GM06990 (cell line): Measurements from ENCODE around the gene PTPN13.

ENCODE experiments used
- DNase-seq: peaks from one replicate; pipeline ENCODE4 v3.0.0-alpha.2; 2011; ENCODE audit not compliant: insufficient read length; ENCODE audit errors: extremely low read depth
- H3K27me3 ChIP-seq: replicated peaks from 2 replicates; pipeline ENCODE4 v1.6.0; 2011; ENCODE audit warnings: low read length; ENCODE audit not compliant: control insufficient read depth, insufficient read depth
- H3K36me3 ChIP-seq: 2 replicates; pipeline ENCODE4 v1.5.1; 2011; ENCODE audit warnings: low read length; ENCODE audit not compliant: control insufficient read depth, insufficient read depth
- H3K4me3 ChIP-seq: replicated peaks from 2 replicates; pipeline ENCODE4 v1.5.1; 2011; ENCODE audit warnings: low read depth, mild to moderate bottlenecking, control low read depth, low read length
- CTCF ChIP-seq: IDR thresholded peaks from 2 replicates; pipeline ENCODE4 v1.5.1; 2011; ENCODE audit warnings: low read length, control low read depth, mild to moderate bottlenecking, inconsistent platforms; ENCODE audit not compliant: insufficient read depth, poor library complexity, severe bottlenecking

The PTPN13 gene, protein sequence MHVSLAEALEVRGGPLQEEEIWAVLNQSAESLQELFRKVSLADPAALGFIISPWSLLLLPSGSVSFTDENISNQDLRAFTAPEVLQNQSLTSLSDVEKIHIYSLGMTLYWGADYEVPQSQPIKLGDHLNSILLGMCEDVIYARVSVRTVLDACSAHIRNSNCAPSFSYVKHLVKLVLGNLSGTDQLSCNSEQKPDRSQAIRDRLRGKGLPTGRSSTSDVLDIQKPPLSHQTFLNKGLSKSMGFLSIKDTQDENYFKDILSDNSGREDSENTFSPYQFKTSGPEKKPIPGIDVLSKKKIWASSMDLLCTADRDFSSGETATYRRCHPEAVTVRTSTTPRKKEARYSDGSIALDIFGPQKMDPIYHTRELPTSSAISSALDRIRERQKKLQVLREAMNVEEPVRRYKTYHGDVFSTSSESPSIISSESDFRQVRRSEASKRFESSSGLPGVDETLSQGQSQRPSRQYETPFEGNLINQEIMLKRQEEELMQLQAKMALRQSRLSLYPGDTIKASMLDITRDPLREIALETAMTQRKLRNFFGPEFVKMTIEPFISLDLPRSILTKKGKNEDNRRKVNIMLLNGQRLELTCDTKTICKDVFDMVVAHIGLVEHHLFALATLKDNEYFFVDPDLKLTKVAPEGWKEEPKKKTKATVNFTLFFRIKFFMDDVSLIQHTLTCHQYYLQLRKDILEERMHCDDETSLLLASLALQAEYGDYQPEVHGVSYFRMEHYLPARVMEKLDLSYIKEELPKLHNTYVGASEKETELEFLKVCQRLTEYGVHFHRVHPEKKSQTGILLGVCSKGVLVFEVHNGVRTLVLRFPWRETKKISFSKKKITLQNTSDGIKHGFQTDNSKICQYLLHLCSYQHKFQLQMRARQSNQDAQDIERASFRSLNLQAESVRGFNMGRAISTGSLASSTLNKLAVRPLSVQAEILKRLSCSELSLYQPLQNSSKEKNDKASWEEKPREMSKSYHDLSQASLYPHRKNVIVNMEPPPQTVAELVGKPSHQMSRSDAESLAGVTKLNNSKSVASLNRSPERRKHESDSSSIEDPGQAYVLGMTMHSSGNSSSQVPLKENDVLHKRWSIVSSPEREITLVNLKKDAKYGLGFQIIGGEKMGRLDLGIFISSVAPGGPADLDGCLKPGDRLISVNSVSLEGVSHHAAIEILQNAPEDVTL (N-terminal part only)

DNA sequence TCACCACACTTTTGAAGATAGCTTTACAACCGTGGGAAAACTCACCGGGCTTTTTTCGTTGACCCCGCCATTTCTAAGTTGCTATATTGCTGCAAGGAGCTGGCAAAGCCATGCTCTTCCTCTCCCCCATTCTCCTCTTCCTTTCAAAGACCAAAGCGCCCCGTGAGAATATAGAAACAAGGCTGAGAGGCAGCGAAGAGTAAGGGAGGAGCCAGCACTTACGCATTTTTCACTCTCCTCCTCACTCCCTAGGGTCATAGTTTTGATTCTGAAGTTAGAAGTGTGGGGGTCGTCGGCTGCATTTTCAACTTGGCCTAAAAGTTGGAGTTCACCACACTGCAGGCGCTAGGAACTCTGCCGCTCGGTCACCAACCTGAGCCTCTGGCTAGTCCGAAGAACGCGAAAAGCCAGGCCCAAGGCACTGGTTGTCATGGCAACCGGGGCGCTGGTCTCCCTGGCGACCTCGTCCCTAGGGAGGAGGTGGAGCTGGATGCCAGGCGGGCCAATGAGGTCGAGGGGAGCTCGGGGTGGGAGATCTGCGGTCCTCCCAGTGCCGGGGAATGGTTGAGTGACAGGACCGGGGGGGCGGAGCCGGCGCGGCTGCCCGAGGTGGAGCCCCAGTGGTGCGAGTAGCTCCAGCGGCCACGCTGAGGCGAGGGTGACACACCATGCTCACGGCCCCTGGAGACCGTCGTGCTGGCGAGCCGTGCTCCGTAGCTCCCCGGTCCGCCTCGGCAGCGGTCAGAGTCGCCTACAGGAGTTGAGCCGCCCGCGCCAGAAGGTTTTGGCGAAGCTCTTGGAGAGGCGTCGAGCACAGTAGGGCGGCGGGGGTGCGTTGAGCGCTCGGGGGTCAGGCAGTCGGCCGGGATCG lies at the start of gene PTPN13:
Gene PTPN13 (plus strand): TSS at position 628 of the 871 bp plus-strand sequence. CDS start 40,942 bp downstream, outside the sequence.
- DNase-seq: peak; percentile 99
- no peaks in the 10 kb centered on the region for H3K36me3 ChIP-seq
- no peaks in the 10 kb centered on the region; the same call in none of the 2 replicates for H3K27me3 ChIP-seq
- H3K4me3 ChIP-seq: peak within 1 kb of the TSS; percentile 55
- TF ChIP-seq CTCF: no peak

GRCh38 chr4:86547140-86547539 lies 47.0 kb upstream of the PTPN13 start:
- Histone ChIP-seq H3K27me3 (no peaks in the 10 kb centered on the region; the same call in 1 of the 2 replicates), H3K4me3 (no peak overlapping the region), H3K36me3 (no peaks in the 10 kb centered on the region)
- no peak for DNase-seq
- TF ChIP-seq CTCF: no peak

GRCh38 chr4:86549163-86549788 lies 44.8 kb upstream of the PTPN13 start:
- no peak for TF ChIP-seq CTCF
- Histone ChIP-seq H3K27me3 (no peaks in the 10 kb centered on the region; the same call in 1 of the 2 replicates), H3K4me3 (no peak overlapping the region), H3K36me3 (no peaks in the 10 kb centered on the region)
- DNase-seq: no peak

DNA sequence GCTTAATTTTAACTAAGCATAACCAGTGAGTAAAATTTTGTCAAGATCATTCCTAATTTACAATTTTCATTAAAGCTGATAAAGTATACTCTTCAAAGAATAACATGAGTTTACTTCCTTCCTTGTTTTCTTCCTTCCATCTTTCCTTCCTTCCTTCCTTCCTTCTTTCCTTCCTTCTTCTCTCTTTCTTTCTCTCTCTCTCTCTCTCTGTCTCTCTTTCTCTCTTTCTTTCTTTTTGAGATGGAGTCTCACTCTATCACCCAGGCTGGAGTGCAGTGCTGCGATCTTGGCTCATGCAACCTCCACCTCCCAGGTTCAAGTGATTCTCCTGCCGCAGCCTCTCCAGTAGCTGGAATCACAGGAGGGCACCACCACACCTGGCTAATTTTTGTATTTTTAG lies 42.7 kb upstream of the PTPN13 start:
- no peak for DNase-seq
- no peaks in the 10 kb centered on the region; the same call in 1 of the 2 replicates for H3K27me3 ChIP-seq
- H3K36me3 ChIP-seq: no peaks in the 10 kb centered on the region
- H3K4me3 ChIP-seq: no peak overlapping the region
- TF ChIP-seq CTCF: no peak
